HCT116 (cell line): ENCODE results near the gene HLA-B.

ENCODE experiments used
- ELF1 ChIP-seq: IDR thresholded peaks from 2 replicates; pipeline ENCODE4 v1.6.1; 2012; ENCODE audit warnings: low read depth, borderline replicate concordance
- EZH2 ChIP-seq: fragments of 200-600 bp; sonication (generic); IDR thresholded peaks from 2 replicates; pipeline ENCODE4 v1.6.1; 2017; ENCODE audit warnings: antibody characterized with exemption, mixed run types
- JUND ChIP-seq: IDR thresholded peaks from 2 replicates; pipeline ENCODE4 v1.6.1; 2012
- POLR2A ChIP-seq: IDR thresholded peaks from 2 replicates; pipeline ENCODE4 v1.7.0; 2011; ENCODE audit warnings: borderline replicate concordance; ENCODE audit not compliant: insufficient read depth, insufficient read length; ENCODE audit errors: extremely low read depth
- POLR2AphosphoS5 ChIP-seq: IDR thresholded peaks from 2 replicates; pipeline ENCODE4 v1.6.1; 2011; ENCODE audit warnings: mild to moderate bottlenecking, low read depth, low read length, moderate library complexity
- SRF ChIP-seq: IDR thresholded peaks from 2 replicates; pipeline ENCODE4 v1.6.1; 2012; ENCODE audit warnings: low read depth
- ZNF274 ChIP-seq: fragments of 200-500 bp; sonication (Bioruptor generic); IDR thresholded peaks from 2 replicates; pipeline ENCODE4 v1.6.1; 2014; ENCODE audit warnings: mild to moderate bottlenecking, low read depth, low read length, inconsistent platforms
- TF ChIP-seq, protein P1 (sequence below), 3 experiments: fragments of 200-600 bp in 1 of 3; sonication (generic) in 1 of 3; IDR thresholded peaks in 2 of 3; conservative IDR thresholded peaks in 1 of 3; 2 replicates each; pipeline ENCODE4 v1.5.1; 2012 to 2017; ENCODE audit warnings: low read depth in 2 of 3, low read length in 2 of 3, antibody characterized with exemption in 1 of 3, borderline replicate concordance in 1 of 3, control low read depth in 1 of 3, mild to moderate bottlenecking in 1 of 3, mixed read lengths in 1 of 3, mixed run types in 1 of 3, moderate library complexity in 1 of 3; ENCODE audit not compliant: insufficient read depth in 1 of 3
- TF ChIP-seq, protein P2 (sequence below): IDR thresholded peaks from 2 replicates; pipeline ENCODE4 v1.6.1; 2012
- TF ChIP-seq, protein P3 (sequence below): IDR thresholded peaks from 2 replicates; pipeline ENCODE4 v1.6.1; 2012; ENCODE audit warnings: low read depth
- TF ChIP-seq, protein P4 (sequence below): IDR thresholded peaks from 2 replicates; pipeline ENCODE4 v1.6.1; 2011; ENCODE audit warnings: mild to moderate bottlenecking, low read length, moderate library complexity; ENCODE audit not compliant: insufficient replicate concordance; ENCODE audit errors: extremely low read depth
- TF ChIP-seq, protein P5 (sequence below): IDR thresholded peaks from 2 replicates; pipeline ENCODE4 v1.6.1; 2012

DNA sequence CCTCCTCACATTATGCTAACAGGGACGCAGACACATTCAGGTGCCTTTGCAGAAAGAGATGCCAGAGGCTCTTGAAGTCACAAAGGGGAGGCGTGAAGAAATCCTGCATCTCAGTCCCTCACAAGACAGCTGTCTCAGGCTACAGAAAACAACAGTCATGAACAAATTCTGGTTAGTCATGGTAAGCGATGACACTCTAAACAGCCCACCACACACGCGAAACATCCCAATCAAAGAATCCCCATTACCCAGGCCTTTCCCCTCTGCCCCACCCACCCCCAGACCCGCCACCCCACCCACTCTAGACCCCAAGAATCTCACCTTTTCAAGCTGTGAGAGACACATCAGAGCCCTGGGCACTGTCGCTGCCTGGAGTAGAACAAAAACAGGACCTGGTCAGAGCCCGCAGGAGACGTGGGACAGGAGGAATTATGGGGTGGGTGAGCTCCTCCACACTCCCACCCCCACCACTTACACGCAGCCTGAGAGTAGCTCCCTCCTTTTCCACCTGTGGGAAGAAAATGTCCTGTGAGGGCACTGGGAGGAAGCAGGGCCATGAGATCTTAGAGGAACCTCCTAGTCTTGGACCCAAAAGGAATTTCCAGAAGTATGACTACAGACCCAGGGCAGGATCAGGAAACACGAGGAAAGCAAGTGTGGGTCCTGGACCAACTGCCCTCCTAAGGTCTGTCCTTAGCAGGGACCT lies 2.7 kb downstream of the HLA-B start:
- TF ChIP-seq, protein P1, sequence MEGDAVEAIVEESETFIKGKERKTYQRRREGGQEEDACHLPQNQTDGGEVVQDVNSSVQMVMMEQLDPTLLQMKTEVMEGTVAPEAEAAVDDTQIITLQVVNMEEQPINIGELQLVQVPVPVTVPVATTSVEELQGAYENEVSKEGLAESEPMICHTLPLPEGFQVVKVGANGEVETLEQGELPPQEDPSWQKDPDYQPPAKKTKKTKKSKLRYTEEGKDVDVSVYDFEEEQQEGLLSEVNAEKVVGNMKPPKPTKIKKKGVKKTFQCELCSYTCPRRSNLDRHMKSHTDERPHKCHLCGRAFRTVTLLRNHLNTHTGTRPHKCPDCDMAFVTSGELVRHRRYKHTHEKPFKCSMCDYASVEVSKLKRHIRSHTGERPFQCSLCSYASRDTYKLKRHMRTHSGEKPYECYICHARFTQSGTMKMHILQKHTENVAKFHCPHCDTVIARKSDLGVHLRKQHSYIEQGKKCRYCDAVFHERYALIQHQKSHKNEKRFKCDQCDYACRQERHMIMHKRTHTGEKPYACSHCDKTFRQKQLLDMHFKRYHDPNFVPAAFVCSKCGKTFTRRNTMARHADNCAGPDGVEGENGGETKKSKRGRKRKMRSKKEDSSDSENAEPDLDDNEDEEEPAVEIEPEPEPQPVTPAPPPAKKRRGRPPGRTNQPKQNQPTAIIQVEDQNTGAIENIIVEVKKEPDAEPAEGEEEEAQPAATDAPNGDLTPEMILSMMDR (IDR thresholded peaks at IDR 0.05 in 2 of 3, conservative IDR thresholded peaks at IDR 0.05 in 1 of 3; ENCODE audit: borderline replicate concordance in 1 of 3, insufficient read depth in 1 of 3, low read depth in 2 of 3, low read length in 2 of 3), result no peak
- no peak for TF ChIP-seq EZH2
- TF ChIP-seq ELF1, result no peak
- TF ChIP-seq, protein P2, sequence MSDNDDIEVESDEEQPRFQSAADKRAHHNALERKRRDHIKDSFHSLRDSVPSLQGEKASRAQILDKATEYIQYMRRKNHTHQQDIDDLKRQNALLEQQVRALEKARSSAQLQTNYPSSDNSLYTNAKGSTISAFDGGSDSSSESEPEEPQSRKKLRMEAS, result no peak
- TF ChIP-seq POLR2AphosphoS5, result no peak
- TF ChIP-seq, protein P3, sequence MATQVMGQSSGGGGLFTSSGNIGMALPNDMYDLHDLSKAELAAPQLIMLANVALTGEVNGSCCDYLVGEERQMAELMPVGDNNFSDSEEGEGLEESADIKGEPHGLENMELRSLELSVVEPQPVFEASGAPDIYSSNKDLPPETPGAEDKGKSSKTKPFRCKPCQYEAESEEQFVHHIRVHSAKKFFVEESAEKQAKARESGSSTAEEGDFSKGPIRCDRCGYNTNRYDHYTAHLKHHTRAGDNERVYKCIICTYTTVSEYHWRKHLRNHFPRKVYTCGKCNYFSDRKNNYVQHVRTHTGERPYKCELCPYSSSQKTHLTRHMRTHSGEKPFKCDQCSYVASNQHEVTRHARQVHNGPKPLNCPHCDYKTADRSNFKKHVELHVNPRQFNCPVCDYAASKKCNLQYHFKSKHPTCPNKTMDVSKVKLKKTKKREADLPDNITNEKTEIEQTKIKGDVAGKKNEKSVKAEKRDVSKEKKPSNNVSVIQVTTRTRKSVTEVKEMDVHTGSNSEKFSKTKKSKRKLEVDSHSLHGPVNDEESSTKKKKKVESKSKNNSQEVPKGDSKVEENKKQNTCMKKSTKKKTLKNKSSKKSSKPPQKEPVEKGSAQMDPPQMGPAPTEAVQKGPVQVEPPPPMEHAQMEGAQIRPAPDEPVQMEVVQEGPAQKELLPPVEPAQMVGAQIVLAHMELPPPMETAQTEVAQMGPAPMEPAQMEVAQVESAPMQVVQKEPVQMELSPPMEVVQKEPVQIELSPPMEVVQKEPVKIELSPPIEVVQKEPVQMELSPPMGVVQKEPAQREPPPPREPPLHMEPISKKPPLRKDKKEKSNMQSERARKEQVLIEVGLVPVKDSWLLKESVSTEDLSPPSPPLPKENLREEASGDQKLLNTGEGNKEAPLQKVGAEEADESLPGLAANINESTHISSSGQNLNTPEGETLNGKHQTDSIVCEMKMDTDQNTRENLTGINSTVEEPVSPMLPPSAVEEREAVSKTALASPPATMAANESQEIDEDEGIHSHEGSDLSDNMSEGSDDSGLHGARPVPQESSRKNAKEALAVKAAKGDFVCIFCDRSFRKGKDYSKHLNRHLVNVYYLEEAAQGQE, result no peak
- no peak for TF ChIP-seq JUND
- no peak for TF ChIP-seq ZNF274
- TF ChIP-seq POLR2A, result no peak
- TF ChIP-seq, protein P4, sequence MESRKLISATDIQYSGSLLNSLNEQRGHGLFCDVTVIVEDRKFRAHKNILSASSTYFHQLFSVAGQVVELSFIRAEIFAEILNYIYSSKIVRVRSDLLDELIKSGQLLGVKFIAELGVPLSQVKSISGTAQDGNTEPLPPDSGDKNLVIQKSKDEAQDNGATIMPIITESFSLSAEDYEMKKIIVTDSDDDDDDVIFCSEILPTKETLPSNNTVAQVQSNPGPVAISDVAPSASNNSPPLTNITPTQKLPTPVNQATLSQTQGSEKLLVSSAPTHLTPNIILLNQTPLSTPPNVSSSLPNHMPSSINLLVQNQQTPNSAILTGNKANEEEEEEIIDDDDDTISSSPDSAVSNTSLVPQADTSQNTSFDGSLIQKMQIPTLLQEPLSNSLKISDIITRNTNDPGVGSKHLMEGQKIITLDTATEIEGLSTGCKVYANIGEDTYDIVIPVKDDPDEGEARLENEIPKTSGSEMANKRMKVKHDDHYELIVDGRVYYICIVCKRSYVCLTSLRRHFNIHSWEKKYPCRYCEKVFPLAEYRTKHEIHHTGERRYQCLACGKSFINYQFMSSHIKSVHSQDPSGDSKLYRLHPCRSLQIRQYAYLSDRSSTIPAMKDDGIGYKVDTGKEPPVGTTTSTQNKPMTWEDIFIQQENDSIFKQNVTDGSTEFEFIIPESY, result no peak
- no peak for TF ChIP-seq SRF
- TF ChIP-seq, protein P5, sequence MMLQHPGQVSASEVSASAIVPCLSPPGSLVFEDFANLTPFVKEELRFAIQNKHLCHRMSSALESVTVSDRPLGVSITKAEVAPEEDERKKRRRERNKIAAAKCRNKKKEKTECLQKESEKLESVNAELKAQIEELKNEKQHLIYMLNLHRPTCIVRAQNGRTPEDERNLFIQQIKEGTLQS, result no peak
